ENCODE results near the gene TXNDC8.

- TF ChIP-seq CTCF (conservative IDR thresholded peaks at IDR 0.05; ENCODE audit: low read length), result no peak
- TF ChIP-seq EZH2phosphoT487 (IDR thresholded peaks at IDR 0.05; ENCODE audit: borderline replicate concordance), result no peak
Measured at GRCh38 chr9:110303133-110303532, 34.5 kb downstream of the TXNDC8 start.
